Duodenal mucosa (tissue), 2 donors: Measurements from ENCODE around the gene ACE2.

Experiments
- H3K27ac ChIP-seq: one replicate; pipeline ENCODE4 v1.7.0; 2013; ENCODE audit warnings: low read depth, low read length
- H3K27me3 ChIP-seq, 2 donors: one replicate each; pipeline ENCODE4 v1.7.0; 2013; ENCODE audit warnings: low read length in 2 of 2, control low read depth in 1 of 2; ENCODE audit not compliant: insufficient read depth in 2 of 2, control insufficient read depth in 1 of 2
- H3K36me3 ChIP-seq, 2 donors: one replicate each; pipeline ENCODE4 v1.7.0; 2013; ENCODE audit warnings: low read length in 2 of 2, control low read depth in 1 of 2; ENCODE audit not compliant: insufficient read depth in 2 of 2, control insufficient read depth in 1 of 2
- H3K4me1 ChIP-seq, 2 donors: one replicate each; pipeline ENCODE4 v1.7.0; 2013; ENCODE audit warnings: low read length in 2 of 2, control low read depth in 1 of 2; ENCODE audit not compliant: insufficient read depth in 2 of 2, control insufficient read depth in 1 of 2
- H3K4me3 ChIP-seq, 2 donors: one replicate each; pipeline ENCODE4 v1.7.0; 2013; ENCODE audit warnings: low read length in 2 of 2, low read depth in 1 of 2
- H3K9ac ChIP-seq, 2 donors: one replicate each; pipeline ENCODE4 v1.7.0; 2013; ENCODE audit warnings: low read length in 2 of 2, low read depth in 1 of 2
- H3K9me3 ChIP-seq, 2 donors: one replicate each; pipeline ENCODE4 v1.7.0; 2013; ENCODE audit warnings: low read length in 2 of 2, control low read depth in 1 of 2; ENCODE audit not compliant: control insufficient read depth in 1 of 2

Gene ACE2

GRCh38 chrX:15617111-15617510 is 16.4 kb upstream of the ACE2 start:
- Histone ChIP-seq H3K36me3 (no peaks in the 10 kb centered on the region), H3K9ac (no peak overlapping the region), H3K9me3 (no peaks in the 10 kb centered on the region), H3K27ac (no peak overlapping the region), H3K4me1 (peaks cover 0 to 4% of the 10 kb centered on the region in 2 donors), H3K4me3 (no peak overlapping the region), H3K27me3 (no peaks in the 10 kb centered on the region)

GRCh38 chrX:15616531-15616930 is 15.8 kb upstream of the ACE2 start:
- H3K27ac ChIP-seq = no peak overlapping the region
- H3K9ac ChIP-seq = no peak overlapping the region
- H3K4me3 ChIP-seq = no peak overlapping the region
- H3K27me3 ChIP-seq = no peaks in the 10 kb centered on the region
- H3K4me1 ChIP-seq = no peaks in the 10 kb centered on the region
- H3K9me3 ChIP-seq = no peaks in the 10 kb centered on the region
- no peaks in the 10 kb centered on the region for H3K36me3 ChIP-seq

GRCh38 chrX:15607067-15607466 is 6.3 kb upstream of the ACE2 start:
- Histone ChIP-seq H3K9me3 (no peaks in the 10 kb centered on the region), H3K27ac (no peak overlapping the region), H3K27me3 (no peaks in the 10 kb centered on the region), H3K4me1 (peaks cover 4 to 13% of the 10 kb centered on the region in 2 donors), H3K9ac (no peak overlapping the region), H3K36me3 (no peaks in the 10 kb centered on the region), H3K4me3 (no peak overlapping the region)

DNA sequence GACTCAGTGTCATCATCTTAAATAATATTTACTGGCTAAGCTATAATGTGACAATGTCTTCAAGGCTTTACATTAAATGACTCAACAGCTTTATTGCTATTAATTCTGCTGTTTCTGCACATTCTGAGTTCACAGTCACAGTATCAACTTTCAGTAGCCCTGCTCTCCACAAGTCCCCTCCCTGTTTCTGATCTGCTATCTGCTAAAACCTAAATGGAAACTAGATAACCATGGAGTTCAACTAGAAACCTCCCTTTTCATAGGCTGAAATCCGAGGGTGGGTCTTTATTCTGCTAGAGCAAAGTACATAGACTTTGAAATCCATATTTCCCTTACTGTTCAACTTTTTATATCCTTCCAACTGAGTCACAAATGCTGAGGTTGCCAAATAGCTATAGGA is 5.4 kb upstream of the ACE2 start:
- Histone ChIP-seq H3K9me3 (no peaks in the 10 kb centered on the region), H3K36me3 (no peaks in the 10 kb centered on the region), H3K27me3 (no peaks in the 10 kb centered on the region), H3K4me1 (peaks cover 4 to 13% of the 10 kb centered on the region in 2 donors), H3K9ac (no peak overlapping the region), H3K27ac (no peak overlapping the region), H3K4me3 (no peak overlapping the region)

DNA sequence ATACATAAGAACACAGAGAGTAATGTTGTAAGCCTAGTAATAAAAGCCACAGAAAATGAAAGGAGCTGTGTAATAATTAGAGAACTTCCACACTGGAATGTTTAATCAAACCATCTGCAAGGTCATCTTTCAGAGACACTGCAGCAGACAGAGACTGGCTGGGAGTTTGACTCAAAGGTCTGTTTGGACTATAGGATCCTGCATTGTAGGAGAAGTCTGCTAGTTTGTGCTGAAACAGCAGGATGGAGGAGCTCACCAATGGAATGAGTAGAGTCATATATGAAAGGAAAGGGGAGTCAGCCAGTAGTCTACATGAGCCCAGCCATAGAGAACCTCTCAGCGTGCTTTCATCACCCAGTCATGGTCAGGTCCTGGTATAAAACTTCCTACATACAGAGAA is 4.5 kb upstream of the ACE2 start:
- Histone ChIP-seq H3K4me3 (no peak overlapping the region), H3K4me1 (peaks cover 4 to 13% of the 10 kb centered on the region in 2 donors), H3K36me3 (no peaks in the 10 kb centered on the region), H3K9ac (no peak overlapping the region), H3K9me3 (no peaks in the 10 kb centered on the region), H3K27me3 (no peaks in the 10 kb centered on the region), H3K27ac (no peak overlapping the region)

DNA sequence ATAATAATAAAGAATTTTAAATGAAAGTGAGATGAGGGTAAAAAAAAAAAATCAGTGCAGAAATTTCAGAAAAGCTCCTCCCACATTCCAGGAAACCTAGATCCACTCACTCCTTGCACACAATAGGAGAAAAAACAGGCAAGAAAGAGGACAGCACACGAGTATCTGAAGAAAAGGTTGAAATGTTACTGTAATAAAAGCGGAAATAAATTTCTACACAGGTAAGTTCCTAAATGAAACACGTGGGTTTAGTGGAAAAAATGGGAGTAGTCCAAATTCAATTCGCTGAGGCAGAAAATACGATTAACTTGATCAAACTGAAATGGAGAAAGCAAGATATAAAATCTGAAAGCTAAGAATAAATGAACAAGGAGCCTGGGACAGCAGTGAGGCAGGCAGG is 2.0 kb upstream of the ACE2 start:
- Histone ChIP-seq H3K27me3 (no peaks in the 10 kb centered on the region), H3K4me1 (peaks cover 4 to 13% of the 10 kb centered on the region in 2 donors), H3K27ac (no peak overlapping the region), H3K9ac (no peak overlapping the region), H3K36me3 (no peaks in the 10 kb centered on the region), H3K9me3 (no peaks in the 10 kb centered on the region), H3K4me3 (no peak overlapping the region)

- Histone ChIP-seq H3K4me3 (no peak overlapping the region), H3K27ac (no peak overlapping the region), H3K9ac (no peak overlapping the region)
These were observed 1.2 kb upstream of the ACE2 start for GRCh38 chrX:15601932-15602331.

GRCh38 chrX:15600049-15600448 is 711 bp downstream of the ACE2 start:
- Histone ChIP-seq H3K9ac (peak overlapping the region in 1 of 2 donors; percentile 16), H3K27me3 (no peaks in the 10 kb centered on the region), H3K9me3 (no peaks in the 10 kb centered on the region), H3K4me3 (peak overlapping the region; percentile 19 to 61), H3K27ac (no peak overlapping the region), H3K4me1 (peaks cover 0 to 7% of the 10 kb centered on the region in 2 donors), H3K36me3 (no peaks in the 10 kb centered on the region)

More at GRCh38 chrX:15601932-15602331, 1.2 kb upstream of the ACE2 start:
- Histone ChIP-seq H3K36me3 (no peaks in the 10 kb centered on the region), H3K9me3 (no peaks in the 10 kb centered on the region), H3K4me1 (peaks cover 4 to 13% of the 10 kb centered on the region in 2 donors), H3K27me3 (no peaks in the 10 kb centered on the region)

DNA sequence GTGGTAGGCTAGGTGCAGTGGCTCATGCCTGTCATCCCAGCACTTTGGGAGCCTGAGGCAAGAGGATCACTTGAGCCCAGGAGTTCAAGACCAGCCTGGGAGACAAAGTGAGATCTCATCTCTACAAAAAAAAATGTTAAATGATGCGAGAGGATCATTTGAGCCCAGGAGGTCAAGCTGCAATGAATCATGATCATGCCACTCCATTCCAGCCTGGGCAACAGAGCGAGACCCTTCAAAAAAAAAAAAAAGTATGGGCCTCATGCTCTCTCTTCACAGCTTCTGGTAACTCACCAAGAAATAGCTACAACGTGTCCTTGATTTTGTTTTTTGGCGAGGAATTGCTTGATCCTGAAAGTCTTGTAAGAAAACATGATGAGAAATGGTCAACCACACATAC is 1.3 kb downstream of the ACE2 start:
- no peaks in the 10 kb centered on the region for H3K9me3 ChIP-seq
- H3K27me3 ChIP-seq = no peaks in the 10 kb centered on the region
- peak overlapping the region; percentile 19 to 61 for H3K4me3 ChIP-seq
- H3K9ac ChIP-seq = peak overlapping the region in 1 of 2 donors; percentile 25
- H3K36me3 ChIP-seq = no peaks in the 10 kb centered on the region
- H3K27ac ChIP-seq = no peak overlapping the region
- H3K4me1 ChIP-seq = peaks cover 0 to 1% of the 10 kb centered on the region in 2 donors

GRCh38 chrX:15598026-15598425 is 2.7 kb downstream of the ACE2 start:
- Histone ChIP-seq H3K27ac (no peak overlapping the region), H3K4me3 (peak overlapping the region; percentile 32 to 47), H3K27me3 (no peaks in the 10 kb centered on the region), H3K4me1 (no peaks in the 10 kb centered on the region), H3K36me3 (no peaks in the 10 kb centered on the region), H3K9me3 (no peaks in the 10 kb centered on the region), H3K9ac (peak overlapping the region in 1 of 2 donors; percentile 33)

- Histone ChIP-seq H3K36me3 (no peaks in the 10 kb centered on the region), H3K27me3 (no peaks in the 10 kb centered on the region), H3K27ac (no peak overlapping the region), H3K9me3 (no peaks in the 10 kb centered on the region), H3K4me3 (no peak overlapping the region), H3K4me1 (no peaks in the 10 kb centered on the region), H3K9ac (no peak overlapping the region)
These were observed 6.4 kb downstream of the ACE2 start for GRCh38 chrX:15594371-15594770.
